H1 (cell line): Measurements from ENCODE around the gene SLC9A5.

Experiments used
- ASH2L ChIP-seq: fragments of 200-600, 300-600 bp; sonication (generic); IDR thresholded peaks from one replicate; pipeline ENCODE4 v1.7.1; 2017; ENCODE audit warnings: low read length
- ATF2 ChIP-seq: IDR thresholded peaks from 2 replicates; pipeline ENCODE4 v1.6.1; 2012; ENCODE audit warnings: low read length, inconsistent platforms
- CHD2 ChIP-seq: IDR thresholded peaks from 2 replicates; pipeline ENCODE4 v1.6.1; 2012; ENCODE audit warnings: low read length, improper control_type of control experiment
- NRF1 ChIP-seq: IDR thresholded peaks from 2 replicates; pipeline ENCODE4 v1.6.1; 2011; ENCODE audit warnings: mild to moderate bottlenecking, low read depth, low read length, improper control_type of control experiment
- POLR2A ChIP-seq, 2 experiments: IDR thresholded peaks; 1 replicate in 1 of 2; 2 replicates in 1 of 2; pipeline ENCODE4 v1.6.1; 2011; ENCODE audit warnings: low read depth in 2 of 2, low read length in 2 of 2, mild to moderate bottlenecking in 2 of 2; ENCODE audit errors: control extremely low read depth in 1 of 2
- POLR2AphosphoS5 ChIP-seq: IDR thresholded peaks from 2 replicates; pipeline ENCODE4 v1.6.1; 2011; ENCODE audit warnings: low read depth, low read length
- RAD21 ChIP-seq, 2 experiments: IDR thresholded peaks in 1 of 2; conservative IDR thresholded peaks in 1 of 2; 2 replicates each; pipeline ENCODE4 v1.6.1; 2011; ENCODE audit warnings: low read depth in 2 of 2, low read length in 2 of 2, improper control_type of control experiment in 1 of 2, inconsistent platforms in 1 of 2, mild to moderate bottlenecking in 1 of 2, moderate library complexity in 1 of 2
- RFX5 ChIP-seq: IDR thresholded peaks from 2 replicates; pipeline ENCODE4 v1.6.1; 2011; ENCODE audit warnings: low read depth, low read length, improper control_type of control experiment, borderline replicate concordance
- TAF1 ChIP-seq: IDR thresholded peaks from 2 replicates; pipeline ENCODE4 v1.6.1; 2011; ENCODE audit warnings: mild to moderate bottlenecking, low read depth, low read length
- TAF7 ChIP-seq: optimal IDR thresholded peaks from 2 replicates; pipeline ENCODE3; 2011; ENCODE audit warnings: low read depth, mild to moderate bottlenecking, inconsistent platforms, low read length, moderate library complexity, borderline replicate concordance
- YY1 ChIP-seq: IDR thresholded peaks from 2 replicates; pipeline ENCODE4 v1.6.1; 2011; ENCODE audit warnings: low read depth, mild to moderate bottlenecking, low read length
- TF ChIP-seq, protein P1 (sequence below), 3 experiments: IDR thresholded peaks; 1 replicate in 2 of 3; 2 replicates in 1 of 3; pipeline versions ENCODE4 v1.5.1 to v1.6.1; 2011; ENCODE audit warnings: low read length in 3 of 3, mild to moderate bottlenecking in 3 of 3, inconsistent platforms in 2 of 3, low read depth in 1 of 3, moderate library complexity in 1 of 3; ENCODE audit not compliant: insufficient read depth in 1 of 3; ENCODE audit errors: control extremely low read depth in 1 of 3

DNA sequence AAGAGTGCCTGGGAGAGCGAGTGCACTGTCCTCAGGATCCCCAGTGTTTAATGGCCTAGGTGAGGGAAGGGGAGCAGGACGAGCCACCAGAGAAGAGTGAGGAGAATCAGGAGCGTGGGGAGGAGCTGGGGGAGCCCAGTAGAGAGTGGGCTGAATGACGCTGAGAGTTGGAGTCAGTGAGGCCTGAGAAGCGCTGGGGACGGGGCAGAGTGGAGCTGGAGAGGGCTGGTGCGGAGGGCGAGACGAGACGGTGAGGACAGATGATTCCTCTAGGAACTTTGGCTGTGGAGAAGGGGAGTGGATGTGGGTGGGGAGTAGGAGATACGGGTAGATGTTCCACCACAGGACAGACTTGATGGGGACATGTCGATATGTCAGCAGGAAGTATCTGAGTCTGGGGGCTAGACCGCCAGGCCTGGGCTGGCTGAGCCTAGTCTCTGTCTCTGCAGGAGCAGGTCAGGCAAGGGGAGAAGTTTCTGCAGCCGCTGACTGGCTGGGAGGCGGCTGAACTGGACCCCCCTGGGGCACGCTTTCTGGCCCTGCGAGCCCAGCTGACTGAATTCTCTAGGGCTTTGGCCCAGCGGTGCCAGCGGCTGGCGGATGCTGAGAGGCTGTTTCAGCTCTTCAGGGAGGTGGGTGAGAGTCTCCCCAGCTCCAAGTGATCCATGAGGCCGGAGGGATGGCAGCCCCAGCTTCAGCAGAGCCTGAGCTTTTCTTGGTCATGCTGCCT lies 35.2 kb downstream of the SLC9A5 start:
- no peak for TF ChIP-seq ASH2L
- TF ChIP-seq, protein P1, sequence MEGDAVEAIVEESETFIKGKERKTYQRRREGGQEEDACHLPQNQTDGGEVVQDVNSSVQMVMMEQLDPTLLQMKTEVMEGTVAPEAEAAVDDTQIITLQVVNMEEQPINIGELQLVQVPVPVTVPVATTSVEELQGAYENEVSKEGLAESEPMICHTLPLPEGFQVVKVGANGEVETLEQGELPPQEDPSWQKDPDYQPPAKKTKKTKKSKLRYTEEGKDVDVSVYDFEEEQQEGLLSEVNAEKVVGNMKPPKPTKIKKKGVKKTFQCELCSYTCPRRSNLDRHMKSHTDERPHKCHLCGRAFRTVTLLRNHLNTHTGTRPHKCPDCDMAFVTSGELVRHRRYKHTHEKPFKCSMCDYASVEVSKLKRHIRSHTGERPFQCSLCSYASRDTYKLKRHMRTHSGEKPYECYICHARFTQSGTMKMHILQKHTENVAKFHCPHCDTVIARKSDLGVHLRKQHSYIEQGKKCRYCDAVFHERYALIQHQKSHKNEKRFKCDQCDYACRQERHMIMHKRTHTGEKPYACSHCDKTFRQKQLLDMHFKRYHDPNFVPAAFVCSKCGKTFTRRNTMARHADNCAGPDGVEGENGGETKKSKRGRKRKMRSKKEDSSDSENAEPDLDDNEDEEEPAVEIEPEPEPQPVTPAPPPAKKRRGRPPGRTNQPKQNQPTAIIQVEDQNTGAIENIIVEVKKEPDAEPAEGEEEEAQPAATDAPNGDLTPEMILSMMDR (IDR thresholded peaks at IDR 0.05; ENCODE audit: control extremely low read depth in 1 of 3, insufficient read depth in 1 of 3, low read depth in 1 of 3, low read length in 3 of 3): no peak
- no peak for TF ChIP-seq RAD21 (IDR thresholded peaks at IDR 0.05 in 1 of 2, conservative IDR thresholded peaks at IDR 0.05 in 1 of 2; ENCODE audit: low read depth in 2 of 2, low read length in 2 of 2)
- no peak for TF ChIP-seq TAF7
- no peak for TF ChIP-seq CHD2
- TF ChIP-seq NRF1: no peak
- no peak for TF ChIP-seq POLR2A (IDR thresholded peaks at IDR 0.05; ENCODE audit: control extremely low read depth in 1 of 2, low read depth in 2 of 2, low read length in 2 of 2)
- TF ChIP-seq ATF2: no peak
- no peak for TF ChIP-seq POLR2AphosphoS5
- TF ChIP-seq TAF1: no peak
- TF ChIP-seq YY1: no peak
- no peak for TF ChIP-seq RFX5
